ENCODE data around the gene RYR2. TPM values are rescaled to one million over a fixed set of nuclear protein-coding genes. Genes with fewer than 3 reads are reported as not detected.

The RYR2 gene
- total RNA-seq, 4 donors from 2014 or later: 0.88 to 8.4 (median 5.5) TPM

GRCh38 chr1:237050185-237050584 is 8.2 kb downstream of the RYR2 start:
- intact Hi-C loops (cut with DNase I; ENCODE audit: low total_unique reads): no loop called here
- Histone ChIP-seq H3K27ac (no peak overlapping the region), H3K27me3 (peaks cover 0 to under 1% of the 10 kb centered on the region in 2 donors), H3K4me3 (no peak overlapping the region), H3K4me1 (no peaks in the 10 kb centered on the region), H3K9me3 (peaks cover 0 to 4% of the 10 kb centered on the region in 2 donors), H3K36me3 (no peaks in the 10 kb centered on the region)
- no peak for DNase-seq
- TF ChIP-seq CTCF (IDR thresholded peaks at IDR 0.05) (no peak), POLR2A (IDR thresholded peaks at IDR 0.05) (no peak)

- no peak overlapping the region for H3K4me3 ChIP-seq
- peaks cover 0 to 4% of the 10 kb centered on the region in 2 donors for H3K9me3 ChIP-seq
- no peaks in the 10 kb centered on the region for H3K27me3 ChIP-seq
- no peak overlapping the region for H3K27ac ChIP-seq
- H3K36me3 ChIP-seq: no peaks in the 10 kb centered on the region
- intact Hi-C loops (cut with DNase I; ENCODE audit: low total_unique reads): no loop called here
- H3K4me1 ChIP-seq: no peaks in the 10 kb centered on the region
- no peak for DNase-seq
- no peak for TF ChIP-seq CTCF (IDR thresholded peaks at IDR 0.05)
- no peak for TF ChIP-seq POLR2A (IDR thresholded peaks at IDR 0.05)
Measured at GRCh38 chr1:237050915-237051314, 8.9 kb downstream of the RYR2 start.

- no peak for DNase-seq
- intact Hi-C loops (cut with DNase I; ENCODE audit: low total_unique reads): no loop called here
Measured at GRCh38 chr1:237054313-237054712, 12.3 kb downstream of the RYR2 start.

GRCh38 chr1:237058470-237058869 is 16.5 kb downstream of the RYR2 start:
- H3K9me3 ChIP-seq: peaks cover 0 to 2% of the 10 kb centered on the region in 2 donors

More at GRCh38 chr1:237054313-237054712, 12.3 kb downstream of the RYR2 start:
- Histone ChIP-seq H3K36me3 (no peaks in the 10 kb centered on the region), H3K27me3 (no peaks in the 10 kb centered on the region), H3K27ac (no peak overlapping the region), H3K9me3 (peaks cover 0 to 4% of the 10 kb centered on the region in 2 donors), H3K4me1 (no peaks in the 10 kb centered on the region), H3K4me3 (no peak overlapping the region)
- no peak for TF ChIP-seq POLR2A (IDR thresholded peaks at IDR 0.05)
- TF ChIP-seq CTCF (IDR thresholded peaks at IDR 0.05): no peak

GRCh38 chr1:237059244-237059643 is 17.3 kb downstream of the RYR2 start:
- no peak overlapping the region for H3K4me3 ChIP-seq
- no peaks in the 10 kb centered on the region for H3K36me3 ChIP-seq
- intact Hi-C loops (cut with DNase I; ENCODE audit: low total_unique reads): no loop called here
- TF ChIP-seq CTCF (IDR thresholded peaks at IDR 0.05) (no peak), POLR2A (IDR thresholded peaks at IDR 0.05) (no peak)
- H3K27me3 ChIP-seq: no peaks in the 10 kb centered on the region
- H3K27ac ChIP-seq: no peak overlapping the region
- H3K4me1 ChIP-seq: no peaks in the 10 kb centered on the region
- H3K9me3 ChIP-seq: no peaks in the 10 kb centered on the region
- no peak for DNase-seq

More at GRCh38 chr1:237058470-237058869, 16.5 kb downstream of the RYR2 start:
- DNase-seq: no peak
- TF ChIP-seq POLR2A (IDR thresholded peaks at IDR 0.05) (no peak), CTCF (IDR thresholded peaks at IDR 0.05) (no peak)
- Histone ChIP-seq H3K27me3 (no peaks in the 10 kb centered on the region), H3K27ac (no peak overlapping the region), H3K4me3 (no peak overlapping the region), H3K36me3 (no peaks in the 10 kb centered on the region), H3K4me1 (no peaks in the 10 kb centered on the region)
- intact Hi-C loops (cut with DNase I; ENCODE audit: low total_unique reads): no loop called here
